Measurements from ENCODE around the gene DNAH7. TPM values are rescaled to one million over a fixed set of nuclear protein-coding genes. Genes with fewer than 3 reads are reported as not detected.

DNAH7 gene
- total and polyA plus RNA-seq, 2 of the 13 experiments (the other 11 are each of a cell fraction or from before 2014, with no cell fraction given), result 0.09 TPM; not detected in 1

DNA sequence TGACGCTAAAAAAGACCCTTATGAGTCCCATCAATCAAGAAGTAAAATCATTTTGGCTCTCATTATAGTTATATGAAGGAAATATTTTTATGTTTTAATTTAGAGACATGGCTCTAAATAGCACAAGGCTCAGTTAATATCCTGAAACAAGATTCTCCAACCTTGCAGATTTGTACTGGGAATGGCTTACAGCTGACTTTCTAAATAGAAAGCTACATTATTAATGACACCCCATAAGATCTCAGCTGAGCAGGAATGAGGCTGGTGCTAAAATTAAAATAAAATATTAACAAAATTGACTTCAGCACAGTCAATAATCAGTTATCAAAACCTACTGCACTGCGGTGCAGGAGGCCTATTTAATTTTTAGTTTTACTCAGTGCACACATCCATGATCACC lies 274.8 kb downstream of the DNAH7 start (continued):
- TF ChIP-seq, protein P1, sequence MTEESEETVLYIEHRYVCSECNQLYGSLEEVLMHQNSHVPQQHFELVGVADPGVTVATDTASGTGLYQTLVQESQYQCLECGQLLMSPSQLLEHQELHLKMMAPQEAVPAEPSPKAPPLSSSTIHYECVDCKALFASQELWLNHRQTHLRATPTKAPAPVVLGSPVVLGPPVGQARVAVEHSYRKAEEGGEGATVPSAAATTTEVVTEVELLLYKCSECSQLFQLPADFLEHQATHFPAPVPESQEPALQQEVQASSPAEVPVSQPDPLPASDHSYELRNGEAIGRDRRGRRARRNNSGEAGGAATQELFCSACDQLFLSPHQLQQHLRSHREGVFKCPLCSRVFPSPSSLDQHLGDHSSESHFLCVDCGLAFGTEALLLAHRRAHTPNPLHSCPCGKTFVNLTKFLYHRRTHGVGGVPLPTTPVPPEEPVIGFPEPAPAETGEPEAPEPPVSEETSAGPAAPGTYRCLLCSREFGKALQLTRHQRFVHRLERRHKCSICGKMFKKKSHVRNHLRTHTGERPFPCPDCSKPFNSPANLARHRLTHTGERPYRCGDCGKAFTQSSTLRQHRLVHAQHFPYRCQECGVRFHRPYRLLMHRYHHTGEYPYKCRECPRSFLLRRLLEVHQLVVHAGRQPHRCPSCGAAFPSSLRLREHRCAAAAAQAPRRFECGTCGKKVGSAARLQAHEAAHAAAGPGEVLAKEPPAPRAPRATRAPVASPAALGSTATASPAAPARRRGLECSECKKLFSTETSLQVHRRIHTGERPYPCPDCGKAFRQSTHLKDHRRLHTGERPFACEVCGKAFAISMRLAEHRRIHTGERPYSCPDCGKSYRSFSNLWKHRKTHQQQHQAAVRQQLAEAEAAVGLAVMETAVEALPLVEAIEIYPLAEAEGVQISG (CRISPR knock-in tag; IDR thresholded peaks at IDR 0.05), result no peak
- TF ChIP-seq, protein P2, sequence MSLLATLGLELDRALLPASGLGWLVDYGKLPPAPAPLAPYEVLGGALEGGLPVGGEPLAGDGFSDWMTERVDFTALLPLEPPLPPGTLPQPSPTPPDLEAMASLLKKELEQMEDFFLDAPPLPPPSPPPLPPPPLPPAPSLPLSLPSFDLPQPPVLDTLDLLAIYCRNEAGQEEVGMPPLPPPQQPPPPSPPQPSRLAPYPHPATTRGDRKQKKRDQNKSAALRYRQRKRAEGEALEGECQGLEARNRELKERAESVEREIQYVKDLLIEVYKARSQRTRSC (CRISPR knock-in tag; IDR thresholded peaks at IDR 0.05; ENCODE audit: low read depth), result no peak
- TF ChIP-seq, protein P3, sequence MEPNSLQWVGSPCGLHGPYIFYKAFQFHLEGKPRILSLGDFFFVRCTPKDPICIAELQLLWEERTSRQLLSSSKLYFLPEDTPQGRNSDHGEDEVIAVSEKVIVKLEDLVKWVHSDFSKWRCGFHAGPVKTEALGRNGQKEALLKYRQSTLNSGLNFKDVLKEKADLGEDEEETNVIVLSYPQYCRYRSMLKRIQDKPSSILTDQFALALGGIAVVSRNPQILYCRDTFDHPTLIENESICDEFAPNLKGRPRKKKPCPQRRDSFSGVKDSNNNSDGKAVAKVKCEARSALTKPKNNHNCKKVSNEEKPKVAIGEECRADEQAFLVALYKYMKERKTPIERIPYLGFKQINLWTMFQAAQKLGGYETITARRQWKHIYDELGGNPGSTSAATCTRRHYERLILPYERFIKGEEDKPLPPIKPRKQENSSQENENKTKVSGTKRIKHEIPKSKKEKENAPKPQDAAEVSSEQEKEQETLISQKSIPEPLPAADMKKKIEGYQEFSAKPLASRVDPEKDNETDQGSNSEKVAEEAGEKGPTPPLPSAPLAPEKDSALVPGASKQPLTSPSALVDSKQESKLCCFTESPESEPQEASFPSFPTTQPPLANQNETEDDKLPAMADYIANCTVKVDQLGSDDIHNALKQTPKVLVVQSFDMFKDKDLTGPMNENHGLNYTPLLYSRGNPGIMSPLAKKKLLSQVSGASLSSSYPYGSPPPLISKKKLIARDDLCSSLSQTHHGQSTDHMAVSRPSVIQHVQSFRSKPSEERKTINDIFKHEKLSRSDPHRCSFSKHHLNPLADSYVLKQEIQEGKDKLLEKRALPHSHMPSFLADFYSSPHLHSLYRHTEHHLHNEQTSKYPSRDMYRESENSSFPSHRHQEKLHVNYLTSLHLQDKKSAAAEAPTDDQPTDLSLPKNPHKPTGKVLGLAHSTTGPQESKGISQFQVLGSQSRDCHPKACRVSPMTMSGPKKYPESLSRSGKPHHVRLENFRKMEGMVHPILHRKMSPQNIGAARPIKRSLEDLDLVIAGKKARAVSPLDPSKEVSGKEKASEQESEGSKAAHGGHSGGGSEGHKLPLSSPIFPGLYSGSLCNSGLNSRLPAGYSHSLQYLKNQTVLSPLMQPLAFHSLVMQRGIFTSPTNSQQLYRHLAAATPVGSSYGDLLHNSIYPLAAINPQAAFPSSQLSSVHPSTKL (CRISPR knock-in tag; IDR thresholded peaks at IDR 0.05), result no peak
- TF ChIP-seq ZNF761 (CRISPR knock-in tag; conservative IDR thresholded peaks at IDR 0.05), result no peak
- TF ChIP-seq IRX3 (CRISPR knock-in tag; IDR thresholded peaks at IDR 0.05; ENCODE audit: borderline replicate concordance, low read depth), result no peak
- no peak for TF ChIP-seq SIN3A (IDR thresholded peaks at IDR 0.05; ENCODE audit: borderline replicate concordance, low read depth, low read length)
- no peak for TF ChIP-seq NFYC (CRISPR knock-in tag; IDR thresholded peaks at IDR 0.05)
- no peak for TF ChIP-seq FOXA1 (IDR thresholded peaks at IDR 0.05)
- no peak for TF ChIP-seq FOXA1 (CRISPR knock-in tag; IDR thresholded peaks at IDR 0.05)
- TF ChIP-seq CENPT (CRISPR knock-in tag; IDR thresholded peaks at IDR 0.05; ENCODE audit: low read depth), result no peak
- no peak for TF ChIP-seq RFXAP (CRISPR knock-in tag; IDR thresholded peaks at IDR 0.05; ENCODE audit: borderline replicate concordance)
- no peak for TF ChIP-seq ZNF557 (CRISPR knock-in tag; IDR thresholded peaks at IDR 0.05)

Data from HepG2 (cell line).